ENCODE results near the gene TDP2. TPM values are rescaled to one million over a fixed set of nuclear protein-coding genes. Genes with fewer than 3 reads are reported as not detected.

Gene TDP2
- total RNA-seq, 1 donor from 2014 or later, result 24.8 TPM

- no peak for DNase-seq (ENCODE audit: low spot score in 2 of 2, unreplicated experiment in 2 of 2)
- H3K4me1 Mint-ChIP-seq, result peaks cover 3% of the 10 kb centered on the region
- no peaks in the 10 kb centered on the region for H3K9me3 Mint-ChIP-seq
- H3K36me3 Mint-ChIP-seq, result no peaks in the 10 kb centered on the region
- H3K4me3 Mint-ChIP-seq, result no peak overlapping the region
- H3K27me3 Mint-ChIP-seq (ENCODE audit: low read depth), result no peaks in the 10 kb centered on the region
- no peak for TF ChIP-seq CTCF (IDR thresholded peaks at IDR 0.05; ENCODE audit: unreplicated experiment)
- H3K27ac Mint-ChIP-seq, result no peak overlapping the region
Observed at GRCh38 chr6:24692848-24693592, 26.3 kb upstream of the TDP2 start.

- Mint-ChIP-seq H3K27me3 (ENCODE audit: low read depth) (no peaks in the 10 kb centered on the region), H3K9me3 (no peaks in the 10 kb centered on the region), H3K36me3 (peaks cover under 1% of the 10 kb centered on the region), H3K27ac (no peak overlapping the region), H3K4me1 (no peaks in the 10 kb centered on the region), H3K4me3 (no peak overlapping the region)
- no peak for DNase-seq (ENCODE audit: low spot score in 2 of 2, unreplicated experiment in 2 of 2)
- TF ChIP-seq CTCF (IDR thresholded peaks at IDR 0.05; ENCODE audit: unreplicated experiment), result no peak
Observed at GRCh38 chr6:24692415-24692814, 25.7 kb upstream of the TDP2 start.

- no peaks in the 10 kb centered on the region for H3K4me1 Mint-ChIP-seq
- H3K4me3 Mint-ChIP-seq, result no peak overlapping the region
Observed at GRCh38 chr6:24692003-24692402, 25.3 kb upstream of the TDP2 start.

GRCh38 chr6:24691550-24691949, 24.9 kb upstream of the TDP2 start:
- H3K27ac Mint-ChIP-seq, result no peak overlapping the region
- H3K4me1 Mint-ChIP-seq, result no peaks in the 10 kb centered on the region
- no peak for TF ChIP-seq CTCF (IDR thresholded peaks at IDR 0.05; ENCODE audit: unreplicated experiment)
- no peaks in the 10 kb centered on the region for H3K27me3 Mint-ChIP-seq (ENCODE audit: low read depth)
- DNase-seq (ENCODE audit: low spot score in 2 of 2, unreplicated experiment in 2 of 2), result no peak
- peaks cover 8% of the 10 kb centered on the region for H3K36me3 Mint-ChIP-seq
- H3K4me3 Mint-ChIP-seq, result no peak overlapping the region
- H3K9me3 Mint-ChIP-seq, result no peaks in the 10 kb centered on the region

More at GRCh38 chr6:24692003-24692402, 25.3 kb upstream of the TDP2 start:
- H3K36me3 Mint-ChIP-seq, result peaks cover 5% of the 10 kb centered on the region
- DNase-seq (ENCODE audit: low spot score in 2 of 2, unreplicated experiment in 2 of 2), result no peak
- no peak for TF ChIP-seq CTCF (IDR thresholded peaks at IDR 0.05; ENCODE audit: unreplicated experiment)
- no peaks in the 10 kb centered on the region for H3K27me3 Mint-ChIP-seq (ENCODE audit: low read depth)
- H3K27ac Mint-ChIP-seq, result no peak overlapping the region
- H3K9me3 Mint-ChIP-seq, result no peaks in the 10 kb centered on the region

- no peak for DNase-seq (ENCODE audit: low spot score in 2 of 2, unreplicated experiment in 2 of 2)
- Mint-ChIP-seq H3K9me3 (no peaks in the 10 kb centered on the region), H3K27me3 (ENCODE audit: low read depth) (no peaks in the 10 kb centered on the region), H3K4me1 (no peaks in the 10 kb centered on the region), H3K27ac (no peak overlapping the region), H3K4me3 (no peak overlapping the region), H3K36me3 (peaks cover 8% of the 10 kb centered on the region)
- no peak for TF ChIP-seq CTCF (IDR thresholded peaks at IDR 0.05; ENCODE audit: unreplicated experiment)
Observed at GRCh38 chr6:24690593-24690992, 23.9 kb upstream of the TDP2 start.
